Prostate gland (tissue), 2 donors: ENCODE results near the gene LPAR2.

Experiments
- CTCF ChIP-seq, 4 experiments: fragments of 200-600 bp in 2 of 4; fragments of 450-650 bp in 2 of 4; sonication (generic) in 2 of 4; IDR thresholded peaks; 1 replicate in 3 of 4; 2 replicates in 1 of 4; pipeline ENCODE4 v1.5.1; 2016 to 2019; ENCODE audit warnings: antibody characterized with exemption in 4 of 4, mild to moderate bottlenecking in 2 of 4, moderate library complexity in 2 of 4
- POLR2A ChIP-seq: fragments of 450-650 bp; IDR thresholded peaks from one replicate; pipeline ENCODE4 v1.6.1; 2016; ENCODE audit warnings: antibody characterized with exemption, mild to moderate bottlenecking
- POLR2AphosphoS5 ChIP-seq: sonication (generic); formaldehyde crosslinking; IDR thresholded peaks from one replicate; pipeline ENCODE4 v1.6.1; 2017; ENCODE audit warnings: antibody characterized with exemption

GRCh38 chr19:19662871-19663255 is 34.8 kb upstream of the LPAR2 start:
- no peak for TF ChIP-seq POLR2A
- TF ChIP-seq CTCF (IDR thresholded peaks at IDR 0.05): no peak
- no peak for TF ChIP-seq POLR2AphosphoS5
